ENCODE results near the gene GTF2F2.

- no peak for TF ChIP-seq POLR2AphosphoS5 (IDR thresholded peaks at IDR 0.05)
- no peak for TF ChIP-seq CTCF (IDR thresholded peaks at IDR 0.05)
These were observed 77.7 kb downstream of the GTF2F2 start for GRCh38 chr13:45198041-45198440.
